Measurements from ENCODE around the gene PRSS2.

The PRSS2 gene

DNA sequence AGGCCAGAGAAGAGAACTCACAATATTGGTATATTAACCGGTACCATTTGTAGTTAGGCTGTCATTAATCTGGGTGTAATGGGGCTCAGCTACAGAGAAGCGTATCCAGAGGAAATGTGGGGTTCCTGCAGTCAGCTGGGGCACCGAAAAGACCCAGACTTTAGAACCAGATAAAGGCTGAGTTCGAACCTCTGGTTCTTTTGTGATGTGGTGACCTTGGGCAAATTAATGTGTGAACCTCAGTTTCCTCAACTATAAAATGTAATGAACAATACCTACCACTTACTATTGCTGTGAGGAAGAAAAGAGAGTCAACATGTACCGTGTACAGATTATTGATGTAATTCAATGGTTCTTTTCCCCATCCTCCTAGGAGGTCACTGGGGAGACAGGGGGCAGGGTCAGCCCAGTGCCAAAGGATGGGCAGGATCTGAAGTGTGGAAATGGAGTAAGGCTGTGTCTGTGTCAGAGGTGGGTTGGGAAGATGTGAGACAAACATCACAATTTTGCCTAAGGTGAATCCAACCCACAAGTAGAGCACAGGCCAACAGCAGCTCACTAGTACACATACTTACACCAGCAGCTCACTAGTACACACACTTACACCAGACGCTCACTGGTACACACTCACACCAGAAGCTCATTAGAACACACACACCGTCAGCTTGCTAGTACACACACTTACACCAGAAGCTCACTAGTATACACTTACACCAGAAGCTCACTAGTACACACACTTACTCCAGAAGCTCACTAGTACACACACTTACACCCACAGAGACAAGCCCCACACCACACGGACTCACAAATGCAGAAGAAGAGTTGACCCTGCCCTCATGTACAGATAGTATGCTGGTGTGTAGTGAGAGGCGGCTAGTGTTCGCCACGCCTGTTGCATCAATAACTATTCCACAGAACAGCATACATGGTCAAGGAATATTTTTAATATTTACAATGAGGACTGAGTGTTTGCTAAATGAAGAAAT, 28.0 kb downstream of the PRSS2 start:
- TF ChIP-seq POLR2A (IDR thresholded peaks at IDR 0.05; ENCODE audit: low read length) (no peak), GATA1 (IDR thresholded peaks at IDR 0.05; ENCODE audit: low read depth, low read length) (no peak)
- DNase-seq: no peak

DNA sequence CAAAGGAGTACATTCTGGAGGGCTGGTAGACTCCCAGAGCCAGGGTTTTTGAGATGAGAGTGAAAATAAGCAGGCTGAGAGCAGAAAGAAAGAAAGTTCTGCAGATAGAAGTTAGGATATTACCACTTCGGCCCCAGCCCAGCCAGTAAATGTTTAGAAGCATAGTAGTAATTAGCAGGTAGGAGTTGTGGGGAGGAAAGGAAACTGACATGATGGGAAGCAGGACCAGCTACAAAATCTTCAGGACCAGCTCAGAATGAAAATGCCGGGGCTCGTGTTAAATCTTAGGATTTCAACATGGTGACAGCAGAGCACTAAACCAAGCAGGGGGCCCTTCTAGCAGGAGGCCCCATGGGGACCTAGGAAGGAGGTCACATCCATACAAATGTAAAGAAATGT, 28.7 kb downstream of the PRSS2 start:
- DNase-seq: no peak

DNA sequence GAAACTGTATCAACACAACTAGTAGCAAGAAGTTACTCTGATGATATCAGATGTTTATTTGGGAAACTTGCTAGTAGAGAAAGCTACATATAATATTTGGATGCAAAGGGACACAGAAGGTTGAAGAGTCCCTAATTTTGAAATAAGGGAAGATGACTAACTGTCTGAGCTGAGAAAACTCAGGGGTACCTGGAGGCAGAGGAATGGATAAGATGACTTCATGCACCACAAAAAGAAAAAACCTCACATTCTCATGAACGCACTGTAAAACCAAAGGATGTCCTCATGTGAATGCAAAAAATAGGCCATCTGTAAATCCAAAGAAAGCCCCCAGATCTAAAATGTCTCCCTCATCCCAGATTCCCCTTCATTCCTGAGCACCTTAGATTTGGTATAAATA, 29.3 kb downstream of the PRSS2 start:
- no peak for TF ChIP-seq GATA1 (IDR thresholded peaks at IDR 0.05; ENCODE audit: low read depth, low read length)
- TF ChIP-seq POLR2A (IDR thresholded peaks at IDR 0.05; ENCODE audit: low read length): no peak
- DNase-seq: no peak

More for the DNA sequence above, 28.7 kb downstream of the PRSS2 start:
- no peak for TF ChIP-seq POLR2A (IDR thresholded peaks at IDR 0.05; ENCODE audit: low read length)
- no peak for TF ChIP-seq GATA1 (IDR thresholded peaks at IDR 0.05; ENCODE audit: low read depth, low read length)

DNA sequence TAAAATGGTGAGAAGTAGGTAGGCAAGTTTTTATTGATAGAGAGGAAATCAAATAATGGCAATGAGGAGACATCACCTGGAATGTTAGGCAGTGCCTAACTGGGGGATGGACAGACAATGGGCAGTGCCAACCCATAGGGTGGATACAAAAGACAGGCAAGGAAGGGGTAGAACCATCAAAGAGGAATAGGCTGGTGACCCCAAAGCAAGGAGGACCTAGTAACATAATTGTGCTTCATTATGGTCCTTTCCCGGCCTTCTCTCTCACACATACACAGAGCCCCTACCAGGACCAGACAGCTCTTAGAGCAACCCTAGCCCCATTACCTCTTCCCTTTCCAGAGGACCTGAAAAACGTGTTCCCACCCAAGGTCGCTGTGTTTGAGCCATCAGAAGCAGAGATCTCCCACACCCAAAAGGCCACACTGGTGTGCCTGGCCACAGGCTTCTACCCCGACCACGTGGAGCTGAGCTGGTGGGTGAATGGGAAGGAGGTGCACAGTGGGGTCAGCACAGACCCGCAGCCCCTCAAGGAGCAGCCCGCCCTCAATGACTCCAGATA, 30.0 kb downstream of the PRSS2 start:
- no peak for DNase-seq
- TF ChIP-seq GATA1 (IDR thresholded peaks at IDR 0.05; ENCODE audit: low read depth, low read length): no peak
- no peak for TF ChIP-seq POLR2A (IDR thresholded peaks at IDR 0.05; ENCODE audit: low read length)

DNA sequence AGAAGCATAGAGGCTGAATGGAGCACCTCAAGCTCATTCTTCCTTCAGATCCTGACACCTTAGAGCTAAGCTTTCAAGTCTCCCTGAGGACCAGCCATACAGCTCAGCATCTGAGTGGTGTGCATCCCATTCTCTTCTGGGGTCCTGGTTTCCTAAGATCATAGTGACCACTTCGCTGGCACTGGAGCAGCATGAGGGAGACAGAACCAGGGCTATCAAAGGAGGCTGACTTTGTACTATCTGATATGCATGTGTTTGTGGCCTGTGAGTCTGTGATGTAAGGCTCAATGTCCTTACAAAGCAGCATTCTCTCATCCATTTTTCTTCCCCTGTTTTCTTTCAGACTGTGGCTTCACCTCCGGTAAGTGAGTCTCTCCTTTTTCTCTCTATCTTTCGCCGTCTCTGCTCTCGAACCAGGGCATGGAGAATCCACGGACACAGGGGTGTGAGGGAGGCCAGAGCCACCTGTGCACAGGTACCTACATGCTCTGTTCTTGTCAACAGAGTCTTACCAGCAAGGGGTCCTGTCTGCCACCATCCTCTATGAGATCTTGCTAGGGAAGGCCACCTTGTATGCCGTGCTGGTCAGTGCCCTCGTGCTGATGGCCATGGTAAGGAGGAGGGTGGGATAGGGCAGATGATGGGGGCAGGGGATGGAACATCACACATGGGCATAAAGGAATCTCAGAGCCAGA, 31.0 kb downstream of the PRSS2 start:
- no peak for TF ChIP-seq POLR2A (IDR thresholded peaks at IDR 0.05; ENCODE audit: low read length)
- no peak for TF ChIP-seq GATA1 (IDR thresholded peaks at IDR 0.05; ENCODE audit: low read depth, low read length)
- DNase-seq: no peak

DNA sequence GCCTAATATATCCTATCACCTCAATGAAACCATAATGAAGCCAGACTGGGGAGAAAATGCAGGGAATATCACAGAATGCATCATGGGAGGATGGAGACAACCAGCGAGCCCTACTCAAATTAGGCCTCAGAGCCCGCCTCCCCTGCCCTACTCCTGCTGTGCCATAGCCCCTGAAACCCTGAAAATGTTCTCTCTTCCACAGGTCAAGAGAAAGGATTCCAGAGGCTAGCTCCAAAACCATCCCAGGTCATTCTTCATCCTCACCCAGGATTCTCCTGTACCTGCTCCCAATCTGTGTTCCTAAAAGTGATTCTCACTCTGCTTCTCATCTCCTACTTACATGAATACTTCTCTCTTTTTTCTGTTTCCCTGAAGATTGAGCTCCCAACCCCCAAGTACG, 31.5 kb downstream of the PRSS2 start:
- TF ChIP-seq GATA1 (IDR thresholded peaks at IDR 0.05; ENCODE audit: low read depth, low read length) (no peak), POLR2A (IDR thresholded peaks at IDR 0.05; ENCODE audit: low read length) (no peak)
- DNase-seq: no peak

DNA sequence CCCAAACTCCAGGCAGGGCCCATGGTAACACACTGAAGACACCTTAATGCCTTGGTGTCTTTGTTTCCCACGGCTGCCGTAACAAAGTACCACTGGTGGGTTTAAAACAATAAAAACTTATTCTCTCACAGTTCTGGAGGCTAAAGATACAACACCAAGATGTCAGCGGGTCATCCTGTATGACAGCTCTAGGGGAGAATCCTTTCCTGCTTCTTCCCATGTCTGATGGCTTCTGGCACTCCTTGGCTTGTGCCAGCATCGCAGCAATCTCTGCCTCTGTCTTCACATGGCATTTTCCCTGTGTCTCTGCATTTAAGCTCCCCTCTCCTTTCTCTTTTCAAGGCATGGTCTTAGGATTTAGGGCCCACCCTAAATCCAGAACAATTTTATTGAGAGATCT, 33.1 kb downstream of the PRSS2 start:
- DNase-seq: no peak
- TF ChIP-seq POLR2A (IDR thresholded peaks at IDR 0.05; ENCODE audit: low read length): no peak
- TF ChIP-seq GATA1 (IDR thresholded peaks at IDR 0.05; ENCODE audit: low read depth, low read length): no peak

DNA sequence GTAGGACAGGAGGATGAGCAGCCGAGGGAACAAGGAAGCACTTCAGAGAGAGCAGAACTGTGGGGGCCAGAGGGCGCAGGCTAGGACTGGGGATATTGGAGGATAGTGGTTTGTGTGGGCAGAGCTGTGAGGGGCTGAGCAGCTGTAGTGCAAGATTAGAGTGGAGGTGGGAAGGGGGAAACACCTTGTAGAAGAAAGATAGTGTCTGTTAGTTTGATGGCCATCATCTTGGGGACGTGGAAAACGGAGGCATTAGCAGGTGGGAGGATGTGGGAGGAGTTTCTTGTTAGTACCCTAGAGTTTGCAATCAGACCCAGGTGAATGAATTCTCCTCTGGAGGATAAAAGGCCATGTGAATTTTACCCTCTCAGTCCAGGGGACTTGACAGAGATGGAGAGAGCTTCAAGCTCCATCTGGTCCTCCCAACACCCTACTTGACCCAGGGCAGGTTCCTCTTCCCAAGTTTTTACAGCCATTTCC, 34.0 kb downstream of the PRSS2 start:
- DNase-seq: no peak
- no peak for TF ChIP-seq POLR2A (IDR thresholded peaks at IDR 0.05; ENCODE audit: low read length)
- no peak for TF ChIP-seq GATA1 (IDR thresholded peaks at IDR 0.05; ENCODE audit: low read depth, low read length)

DNA sequence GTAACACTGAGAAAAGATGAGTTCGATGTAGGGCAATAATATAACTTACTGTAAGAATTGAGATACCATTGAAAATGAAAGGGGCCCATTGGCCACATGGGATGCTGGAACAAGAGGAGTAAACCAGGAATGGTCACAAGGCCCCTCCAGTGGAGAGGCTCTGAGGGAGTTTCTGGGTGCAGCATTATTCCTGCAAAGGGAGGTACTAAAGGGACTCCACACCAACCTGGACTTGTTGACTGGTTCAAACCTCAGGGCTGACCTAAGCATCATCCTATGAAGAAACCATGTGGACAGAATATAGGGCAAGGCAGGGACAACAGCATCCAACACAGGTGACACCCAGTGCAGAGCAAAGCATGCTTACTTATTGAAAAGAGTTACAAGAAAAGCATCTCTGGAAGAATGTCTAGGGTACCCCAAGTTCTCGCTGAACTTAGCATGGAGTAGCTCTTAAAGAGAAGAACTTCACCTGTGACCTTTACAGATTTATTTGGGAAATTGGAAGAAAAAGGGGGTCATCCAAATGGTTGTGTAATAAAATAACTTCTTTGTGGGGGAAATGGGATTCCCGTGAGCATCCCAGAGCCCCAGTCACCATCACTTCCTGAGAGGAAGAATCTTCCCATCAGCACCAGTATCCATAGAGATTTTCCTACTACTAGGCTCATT, 34.7 kb downstream of the PRSS2 start:
- no peak for TF ChIP-seq GATA1 (IDR thresholded peaks at IDR 0.05; ENCODE audit: low read depth, low read length)
- TF ChIP-seq POLR2A (IDR thresholded peaks at IDR 0.05; ENCODE audit: low read length): no peak
- DNase-seq: no peak

DNA sequence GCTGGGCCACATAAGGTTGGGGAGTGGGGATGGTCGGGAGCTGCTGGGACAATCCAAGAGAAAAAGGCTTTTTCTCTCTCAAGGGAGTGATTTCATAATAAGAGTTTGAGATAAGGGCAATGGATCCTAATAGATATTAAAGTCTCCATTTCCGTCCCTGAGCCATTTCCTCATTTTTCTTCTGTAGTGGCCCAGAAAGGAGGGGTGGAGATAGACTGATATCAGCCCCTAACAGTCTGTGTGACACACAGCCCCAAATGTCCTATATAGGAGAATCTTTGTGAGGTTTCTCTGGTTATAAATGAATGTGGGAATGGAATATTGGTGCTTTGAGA, 35.2 kb downstream of the PRSS2 start:
- DNase-seq: peak; percentile 16 to 28

DNA sequence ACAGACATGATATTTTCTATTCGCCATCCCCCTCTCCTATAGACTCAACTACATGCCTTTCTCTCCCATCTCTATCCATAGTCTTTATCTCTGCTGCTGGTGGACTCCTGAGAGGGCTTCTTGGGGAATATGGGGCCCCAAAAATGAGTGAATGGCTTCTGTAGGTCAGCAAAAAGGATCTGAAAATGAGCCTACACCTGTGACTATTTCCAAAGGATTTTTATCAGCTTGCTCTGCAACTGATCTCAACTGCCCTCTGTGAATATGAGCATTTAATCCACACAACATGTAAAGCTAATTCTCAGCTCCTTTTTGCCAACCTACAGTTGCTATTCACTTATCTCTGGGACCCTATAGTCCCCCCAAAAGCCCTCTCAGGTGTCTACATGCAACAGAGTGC, 36.2 kb downstream of the PRSS2 start:
- DNase-seq: no peak

More for the DNA sequence above, 35.2 kb downstream of the PRSS2 start:
- TF ChIP-seq GATA1 (IDR thresholded peaks at IDR 0.05; ENCODE audit: low read depth, low read length) (no peak), POLR2A (IDR thresholded peaks at IDR 0.05; ENCODE audit: low read length) (no peak)

DNA sequence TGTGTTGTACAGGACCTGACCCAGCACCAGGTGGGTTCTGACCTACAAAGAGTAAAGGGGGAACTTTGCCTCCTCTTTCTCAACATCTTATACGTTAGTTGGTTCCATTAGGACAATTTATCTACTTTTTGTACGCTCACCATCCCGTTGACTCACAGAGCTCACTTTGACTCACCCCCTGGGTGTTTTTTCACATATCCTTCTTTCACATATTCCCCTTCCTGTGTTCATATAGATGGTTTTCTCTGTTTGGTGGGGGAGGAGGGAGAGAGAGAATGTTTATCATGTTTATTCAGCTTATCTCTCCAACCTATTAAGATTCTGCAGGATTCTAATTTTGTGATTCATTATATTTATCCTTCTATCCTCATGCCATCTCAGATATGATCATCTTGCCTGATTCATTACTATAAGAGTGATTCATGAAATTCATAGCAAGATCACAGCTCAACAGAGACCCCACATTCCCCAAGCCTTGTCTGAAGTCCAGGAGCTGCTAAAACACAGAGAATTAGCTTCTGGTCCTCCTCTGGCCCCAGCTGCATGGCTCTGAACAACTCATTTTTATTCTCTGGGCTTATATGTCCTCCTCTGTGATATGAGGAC, 37.2 kb downstream of the PRSS2 start:
- no peak for DNase-seq
- TF ChIP-seq GATA1 (IDR thresholded peaks at IDR 0.05; ENCODE audit: low read depth, low read length): no peak
- no peak for TF ChIP-seq POLR2A (IDR thresholded peaks at IDR 0.05; ENCODE audit: low read length)

More for the DNA sequence above, 36.2 kb downstream of the PRSS2 start:
- no peak for TF ChIP-seq POLR2A (IDR thresholded peaks at IDR 0.05; ENCODE audit: low read length)
- TF ChIP-seq GATA1 (IDR thresholded peaks at IDR 0.05; ENCODE audit: low read depth, low read length): no peak

DNA sequence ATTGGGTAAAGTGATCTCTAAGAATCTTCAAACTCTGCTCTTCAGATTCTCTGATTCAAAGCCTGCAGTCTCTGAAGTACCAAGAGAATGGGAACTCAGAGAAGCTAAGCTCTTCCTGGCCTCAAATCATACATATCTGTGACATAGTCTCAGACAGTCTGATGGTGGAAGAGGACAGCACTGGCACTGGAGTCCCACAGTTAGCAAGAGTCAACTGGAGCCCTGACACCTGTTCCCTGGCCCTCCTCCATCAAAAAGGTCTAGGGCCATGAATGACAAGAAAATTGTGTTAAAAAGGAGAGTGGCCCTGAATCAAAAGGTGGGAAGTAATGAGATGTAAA, 37.7 kb downstream of the PRSS2 start:
- no peak for TF ChIP-seq GATA1 (IDR thresholded peaks at IDR 0.05; ENCODE audit: low read depth, low read length)
- DNase-seq: no peak

All from erythroblast (primary cell).